PC-9 (cell line): Measurements from ENCODE around the gene KLRC3. TPM values are rescaled to one million over a fixed set of nuclear protein-coding genes. Genes with fewer than 3 reads are reported as not detected.
"Not testable (repeated sequence)": the region's sequence is repeated elsewhere in the genome, so short reads cannot be mapped to it uniquely, and the experiment has no call there.

Experiments
- BruUV-seq: library from RNA; stranded (reverse); fragments of 400-500 nt; replicated peaks from 2 replicates; lab custom pipeline; 2021; lab: Mats Ljungman, UMichigan
- CTCF ChIA-PET: fragments of 300-600 bp; sonication (Branson Sonifier 250); formaldehyde crosslinking; loops from one replicate; lab custom pipeline; 2022; ENCODE audit warnings: antibody characterized with exemption; lab: Charles Lee
- POLR2A ChIA-PET: fragments of 300-600 bp; sonication (Branson Sonifier 250); formaldehyde crosslinking; loops from one replicate; lab custom pipeline; 2022; ENCODE audit warnings: antibody characterized with exemption; ENCODE audit not compliant: unreplicated experiment; lab: Charles Lee
- DNase-seq, 2 experiments: peaks; one replicate each; pipeline versions ENCODE4 v3.0.0 to v3.0.0-alpha.2; 2015 to 2022; ENCODE audit warnings: mixed read lengths in 1 of 2
- H2AFZ ChIP-seq: fragments of 200-600 bp; sonication (generic); 2 replicates; pipeline ENCODE4 v1.8.1; 2017; ENCODE audit warnings: antibody characterized with exemption
- H3F3A ChIP-seq: fragments of 200-600 bp; sonication (generic); 2 replicates; pipeline ENCODE4 v1.8.1; 2017; ENCODE audit warnings: antibody characterized with exemption, mild to moderate bottlenecking, low read depth; ENCODE audit not compliant: insufficient read depth
- H3K27ac ChIP-seq: fragments of 200-600 bp; sonication (generic); 2 replicates; pipeline ENCODE4 v1.6.1; 2016; ENCODE audit warnings: mixed run types
- H3K27me3 ChIP-seq: fragments of 200-600 bp; sonication (generic); 2 replicates; pipeline ENCODE4 v1.6.1; 2016; ENCODE audit warnings: low read depth, mixed run types; ENCODE audit not compliant: insufficient read depth
- H3K36me3 ChIP-seq: fragments of 200-600 bp; sonication (generic); 2 replicates; pipeline ENCODE4 v1.6.1; 2016; ENCODE audit warnings: low read depth, mixed run types
- H3K4me1 ChIP-seq: fragments of 200-600 bp; sonication (generic); replicated peaks from 2 replicates; pipeline ENCODE4 v1.6.1; 2016; ENCODE audit warnings: mixed run types; ENCODE audit not compliant: insufficient read depth
- H3K4me2 ChIP-seq: fragments of 200-600 bp; sonication (generic); 2 replicates; pipeline ENCODE4 v1.6.1; 2017; ENCODE audit warnings: mixed run types
- H3K4me3 ChIP-seq: fragments of 200-600 bp; sonication (generic); 2 replicates; pipeline ENCODE4 v1.6.1; 2016; ENCODE audit warnings: mixed run types
- H3K79me2 ChIP-seq: fragments of 200-600 bp; sonication (generic); 2 replicates; pipeline ENCODE4 v1.6.1; 2017; ENCODE audit warnings: low read depth, mixed run types
- H3K9me2 ChIP-seq: fragments of 200-600 bp; sonication (generic); 2 replicates; pipeline ENCODE4 v1.8.1; 2017; ENCODE audit warnings: mild to moderate bottlenecking; ENCODE audit not compliant: insufficient read depth
- H3K9me3 ChIP-seq: fragments of 200-600 bp; sonication (generic); 2 replicates; pipeline ENCODE4 v1.8.1; 2016; ENCODE audit warnings: low read depth; ENCODE audit not compliant: insufficient read depth
- H4K20me1 ChIP-seq: fragments of 200-600 bp; sonication (generic); 2 replicates; pipeline ENCODE4 v1.8.1; 2017; ENCODE audit not compliant: insufficient read depth
- intact Hi-C: fragments of 100-400 bp; cut with micrococcal nuclease; formaldehyde crosslinking; loops from one replicate; pipeline ENCODE4 v1.10.0; 2022; ENCODE audit not compliant: unreplicated experiment
- total RNA-seq: library from RNA; stranded (reverse); gene quantifications from 2 replicates; pipeline ENCODE4 v1.2.3, GENCODE V29; 2021

The KLRC3 gene
- total RNA-seq, 1 experiment from 2014 or later = not detected

GRCh38 chr12:10435816-10436215, 15.4 kb upstream of the KLRC3 start, which contains the start of gene KLRC2:
Gene KLRC2 (minus strand): TSS chr12:10436010. CDS start chr12:10435986, 24 bp downstream.
- not testable (repeated sequence) for DNase-seq

GRCh38 chr12:10430623-10431022, 10.2 kb upstream of the KLRC3 start:
- H3K9me2 ChIP-seq, CTCF ChIA-PET, H3F3A ChIP-seq, intact Hi-C loops, H3K36me3 ChIP-seq, H3K27ac ChIP-seq, H3K79me2 ChIP-seq, H3K4me3 ChIP-seq, H3K4me2 ChIP-seq, BruUV-seq, POLR2A ChIA-PET, H4K20me1 ChIP-seq, H3K4me1 ChIP-seq, DNase-seq, H2AFZ ChIP-seq, H3K27me3 ChIP-seq, H3K9me3 ChIP-seq: not testable (repeated sequence)

More at GRCh38 chr12:10435816-10436215, 15.4 kb upstream of the KLRC3 start, which contains the start of gene KLRC2:
- H3K4me3 ChIP-seq, intact Hi-C loops, H3K27me3 ChIP-seq, H3K36me3 ChIP-seq, CTCF ChIA-PET, H3K9me2 ChIP-seq, H2AFZ ChIP-seq, H3K9me3 ChIP-seq, H3K4me1 ChIP-seq, H3K79me2 ChIP-seq, BruUV-seq, H4K20me1 ChIP-seq, H3K27ac ChIP-seq, H3K4me2 ChIP-seq, H3F3A ChIP-seq: not testable (repeated sequence)
- POLR2A ChIA-PET = interaction anchor here (0.5 kb wide), 1 partner anchor 15 kb away, joined by 6 read pairs; the partner anchor contains the start of gene KLRC3

- DNase-seq, H3K4me1 ChIP-seq, H3K9me3 ChIP-seq, H3K36me3 ChIP-seq, H3K27ac ChIP-seq, H3F3A ChIP-seq, H3K9me2 ChIP-seq, H3K4me2 ChIP-seq, H3K4me3 ChIP-seq, H2AFZ ChIP-seq, H3K27me3 ChIP-seq, intact Hi-C loops, CTCF ChIA-PET, BruUV-seq, H3K79me2 ChIP-seq, H4K20me1 ChIP-seq: not testable (repeated sequence)
- POLR2A ChIA-PET = interaction anchor here (0.6 kb wide), 1 partner anchor 1870 kb away, joined by 3 read pairs; no protein-coding TSS in a partner anchor
Observed at GRCh38 chr12:10425938-10426337, 5.5 kb upstream of the KLRC3 start.

- H3K9me3 ChIP-seq, DNase-seq, POLR2A ChIA-PET, H3K27ac ChIP-seq, H3K4me3 ChIP-seq, H2AFZ ChIP-seq, H3F3A ChIP-seq, H3K36me3 ChIP-seq, H3K9me2 ChIP-seq, BruUV-seq, H3K4me1 ChIP-seq, H3K4me2 ChIP-seq, CTCF ChIA-PET, intact Hi-C loops, H3K79me2 ChIP-seq, H3K27me3 ChIP-seq, H4K20me1 ChIP-seq: not testable (repeated sequence)
Observed at GRCh38 chr12:10424260-10424899, 4.0 kb upstream of the KLRC3 start.

- H3F3A ChIP-seq, H3K36me3 ChIP-seq, H3K4me1 ChIP-seq, BruUV-seq, H3K9me2 ChIP-seq, POLR2A ChIA-PET, H3K27me3 ChIP-seq, intact Hi-C loops, H3K9me3 ChIP-seq, H4K20me1 ChIP-seq, CTCF ChIA-PET, H2AFZ ChIP-seq, H3K27ac ChIP-seq, H3K79me2 ChIP-seq, H3K4me2 ChIP-seq, H3K4me3 ChIP-seq: not testable (repeated sequence)
- DNase-seq = peak in 1 of 2 experiments; percentile 63
Observed at GRCh38 chr12:10422159-10422558, 1.8 kb upstream of the KLRC3 start.
